Cardiac septum (tissue), 1 donor: ENCODE results near the gene GPR119. TPM values are rescaled to one million over a fixed set of nuclear protein-coding genes. Genes with fewer than 3 reads are reported as not detected.
"Not testable (repeated sequence)": the region's sequence is repeated elsewhere in the genome, so short reads cannot be mapped to it uniquely, and the experiment has no call there.

Experiments used
- DNase-seq: peaks from one replicate; pipeline ENCODE4 v3.0.0-alpha.2; 2020; ENCODE audit warnings: low spot score
- intact Hi-C: fragments of 100-400 bp; cut with DNase I; formaldehyde crosslinking; loops from one replicate; pipeline ENCODE4 v1.14.0; 2022
- total RNA-seq: library from RNA; stranded (reverse); fragmentation: NEBNext Ultra II Directional; extraction: Animal tissue kit (Norgen Biotek cat#: 25700); gene quantifications from one replicate; pipeline ENCODE4 v1.2.1, GENCODE V29; 2021
- donor health status: DM: no; HTN: no; CAD: no.

GPR119 gene
- total RNA-seq, 1 donor from 2014 or later = not detected

- intact Hi-C loops = no loop called here
- no peak for DNase-seq
These were observed 42.1 kb downstream of the GPR119 start for GRCh38 chrX:130343411-130343810.

- intact Hi-C loops = no loop called here
- no peak for DNase-seq
These were observed 45.2 kb downstream of the GPR119 start for GRCh38 chrX:130340271-130340670.

- intact Hi-C loops = loop anchor here (10.0 kb wide), 1 partner anchor 565 kb away; the partner anchor contains the start of gene ENOX2
- peak; percentile 88 for DNase-seq
These were observed 45.9 kb downstream of the GPR119 start, which contains the start of gene SLC25A14 for GRCh38 chrX:130339408-130340222. TSS of gene SLC25A14 (plus strand) at chrX:130339919. CDS start at chrX:130340279, 360 bp downstream.

GRCh38 chrX:130338869-130339268, 46.6 kb downstream of the GPR119 start:
- not testable (repeated sequence) for DNase-seq
- intact Hi-C loops = loop anchor here (10.0 kb wide), 1 partner anchor 566 kb away; the partner anchor contains the start of gene ENOX2

GRCh38 chrX:130336531-130336930, 48.9 kb downstream of the GPR119 start:
- DNase-seq = no peak
- intact Hi-C loops = loop anchor here (10.0 kb wide), 1 partner anchor 568 kb away; the partner anchor contains the start of gene ENOX2

Other genes starting within 250 kb of the GPR119 start
- gene AIFM1, start 219.8 kb downstream of the GPR119 start, total RNA-seq = 97.3 TPM
- 1.2 TPM for gene RAB33A, start 213.7 kb downstream of the GPR119 start, total RNA-seq
- 2.3 TPM for gene ZNF280C, start 116.8 kb downstream of the GPR119 start, total RNA-seq
- gene SLC25A14, start 45.8 kb downstream of the GPR119 start, total RNA-seq = 6.0 TPM
- gene RBMX2, start 16.3 kb upstream of the GPR119 start, total RNA-seq = 13.3 TPM